ENCODE measurements around the gene RWDD2A.
A peak's percentile ranks its signal among the peaks of the same experiment; 100 is the strongest.

DNA sequence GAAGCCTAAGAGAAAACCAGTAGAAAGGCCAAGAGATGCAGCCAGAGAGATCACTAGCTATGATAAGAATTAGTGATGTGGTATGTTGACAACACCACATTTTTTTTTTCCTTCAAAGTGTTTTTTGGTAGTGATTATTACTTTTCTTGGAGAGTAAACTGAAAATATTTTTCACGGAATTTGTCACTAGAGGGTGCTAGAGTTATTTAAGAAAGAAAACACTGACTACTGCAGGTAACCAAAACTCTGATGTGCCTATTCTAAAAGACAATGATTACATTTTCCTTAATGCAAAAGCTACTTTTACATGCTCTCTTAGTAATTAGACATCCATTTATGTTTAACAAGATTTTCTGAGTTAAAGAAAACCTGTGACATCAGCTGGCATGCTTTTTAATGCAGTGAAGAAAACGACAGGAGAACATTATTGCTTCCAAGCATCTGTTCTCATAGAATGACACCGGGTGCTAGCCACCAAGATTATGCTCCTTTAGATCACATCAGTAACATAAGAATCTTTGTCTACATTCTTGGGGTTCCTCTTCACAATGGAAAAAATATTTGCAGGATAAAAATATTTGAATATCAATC lies 28.8 kb downstream of the RWDD2A start:
- TF ChIP-seq, protein P1, sequence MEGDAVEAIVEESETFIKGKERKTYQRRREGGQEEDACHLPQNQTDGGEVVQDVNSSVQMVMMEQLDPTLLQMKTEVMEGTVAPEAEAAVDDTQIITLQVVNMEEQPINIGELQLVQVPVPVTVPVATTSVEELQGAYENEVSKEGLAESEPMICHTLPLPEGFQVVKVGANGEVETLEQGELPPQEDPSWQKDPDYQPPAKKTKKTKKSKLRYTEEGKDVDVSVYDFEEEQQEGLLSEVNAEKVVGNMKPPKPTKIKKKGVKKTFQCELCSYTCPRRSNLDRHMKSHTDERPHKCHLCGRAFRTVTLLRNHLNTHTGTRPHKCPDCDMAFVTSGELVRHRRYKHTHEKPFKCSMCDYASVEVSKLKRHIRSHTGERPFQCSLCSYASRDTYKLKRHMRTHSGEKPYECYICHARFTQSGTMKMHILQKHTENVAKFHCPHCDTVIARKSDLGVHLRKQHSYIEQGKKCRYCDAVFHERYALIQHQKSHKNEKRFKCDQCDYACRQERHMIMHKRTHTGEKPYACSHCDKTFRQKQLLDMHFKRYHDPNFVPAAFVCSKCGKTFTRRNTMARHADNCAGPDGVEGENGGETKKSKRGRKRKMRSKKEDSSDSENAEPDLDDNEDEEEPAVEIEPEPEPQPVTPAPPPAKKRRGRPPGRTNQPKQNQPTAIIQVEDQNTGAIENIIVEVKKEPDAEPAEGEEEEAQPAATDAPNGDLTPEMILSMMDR (conservative IDR thresholded peaks at IDR 0.05 in 1 of 2, IDR thresholded peaks at IDR 0.05 in 1 of 2; ENCODE audit: low read depth in 1 of 2, low read length in 2 of 2), result peak in 1 of 2 donors; percentile 36
- TF ChIP-seq EZH2 (IDR thresholded peaks at IDR 0.05; ENCODE audit: low read length, missing control alignments), result no peak
